Parathyroid adenoma (tissue), 2 donors: Measurements from ENCODE around the gene GHR.

Source experiments
- H2AFZ ChIP-seq: fragments of 300-600 bp; sonication (generic); one replicate; pipeline ENCODE4 v1.7.0; 2017; ENCODE audit warnings: antibody characterized with exemption, mild to moderate bottlenecking
- H3K27ac ChIP-seq: fragments of 300-600 bp; sonication (generic); one replicate; pipeline ENCODE4 v1.7.0; 2017
- H3K27me3 ChIP-seq: fragments of 300-600 bp; sonication (generic); one replicate; pipeline ENCODE4 v1.7.0; 2017; ENCODE audit warnings: low read length; ENCODE audit not compliant: control insufficient read depth, insufficient read depth
- H3K36me3 ChIP-seq: fragments of 300-600 bp; sonication (generic); one replicate; pipeline ENCODE4 v1.7.0; 2017; ENCODE audit warnings: low read length; ENCODE audit not compliant: control insufficient read depth, insufficient read depth
- H3K4me1 ChIP-seq: fragments of 300-600 bp; sonication (generic); one replicate; pipeline ENCODE4 v1.7.0; 2017; ENCODE audit warnings: control low read depth
- H3K4me2 ChIP-seq: fragments of 300-600 bp; sonication (generic); one replicate; pipeline ENCODE4 v1.7.0; 2017; ENCODE audit warnings: low read length
- H3K4me3 ChIP-seq: fragments of 300-600 bp; sonication (generic); one replicate; pipeline ENCODE4 v1.7.0; 2017; ENCODE audit warnings: low read depth, low read length
- H3K79me2 ChIP-seq: fragments of 300-600 bp; sonication (generic); one replicate; pipeline ENCODE4 v1.7.0; 2017; ENCODE audit warnings: control low read depth
- H3K9ac ChIP-seq: fragments of 300-600 bp; sonication (generic); one replicate; pipeline ENCODE4 v1.7.0; 2017; ENCODE audit warnings: mild to moderate bottlenecking
- H3K9me3 ChIP-seq: fragments of 300-600 bp; sonication (generic); one replicate; pipeline ENCODE4 v1.7.0; 2017; ENCODE audit warnings: low read length; ENCODE audit not compliant: control insufficient read depth
- CTCF ChIP-seq: fragments of 300-600 bp; sonication (generic); IDR thresholded peaks from one replicate; pipeline ENCODE4 v1.7.0; 2017; ENCODE audit warnings: antibody characterized with exemption, mild to moderate bottlenecking
- donor health status: primary hyperparathyroidism.

The GHR gene

GRCh38 chr5:42502613-42503470, 79.6 kb downstream of the GHR start:
- no peaks in the 10 kb centered on the region for H3K27me3 ChIP-seq
- no peak overlapping the region for H3K4me3 ChIP-seq
- no peak overlapping the region for H3K4me2 ChIP-seq
- TF ChIP-seq CTCF = no peak
- H3K4me1 ChIP-seq = no peaks in the 10 kb centered on the region
- H3K9me3 ChIP-seq = no peaks in the 10 kb centered on the region
- no peak overlapping the region for H3K27ac ChIP-seq
- H3K79me2 ChIP-seq = no peaks in the 10 kb centered on the region
- no peak overlapping the region for H3K9ac ChIP-seq
- no peak overlapping the region for H2AFZ ChIP-seq
- H3K36me3 ChIP-seq = no peaks in the 10 kb centered on the region

DNA sequence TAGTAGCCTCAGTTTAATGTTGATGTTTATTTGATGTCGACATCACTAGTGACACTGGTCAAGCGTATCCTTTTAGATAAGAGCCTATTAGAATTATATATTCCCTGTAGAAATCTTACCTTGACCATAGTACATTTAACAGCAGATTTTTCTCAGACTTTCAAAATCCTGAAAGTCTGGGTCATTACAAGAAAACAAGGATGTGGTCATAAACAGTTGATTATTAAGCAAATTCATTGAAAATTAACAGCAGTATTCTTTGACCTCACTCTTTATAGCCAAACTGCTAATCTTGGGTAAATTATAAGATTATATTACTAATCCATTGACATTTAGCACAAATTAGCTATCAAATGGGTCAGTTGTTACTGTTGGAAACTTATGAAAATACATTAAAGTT, 83.4 kb downstream of the GHR start:
- no peak for TF ChIP-seq CTCF
- Histone ChIP-seq H3K4me3 (no peak overlapping the region), H3K36me3 (no peaks in the 10 kb centered on the region), H3K27me3 (no peaks in the 10 kb centered on the region), H3K79me2 (peaks cover 2% of the 10 kb centered on the region), H3K9ac (no peak overlapping the region), H3K9me3 (no peaks in the 10 kb centered on the region), H2AFZ (no peak overlapping the region), H3K27ac (no peak overlapping the region), H3K4me2 (no peak overlapping the region), H3K4me1 (no peaks in the 10 kb centered on the region)

- Histone ChIP-seq H3K27me3 (no peaks in the 10 kb centered on the region), H3K36me3 (no peaks in the 10 kb centered on the region), H3K4me3 (no peak overlapping the region), H3K4me2 (no peak overlapping the region), H3K9ac (no peak overlapping the region), H3K27ac (no peak overlapping the region), H3K79me2 (peaks cover 2% of the 10 kb centered on the region), H3K9me3 (no peaks in the 10 kb centered on the region), H2AFZ (no peak overlapping the region), H3K4me1 (no peaks in the 10 kb centered on the region)
- no peak for TF ChIP-seq CTCF
These were observed 84.3 kb downstream of the GHR start for GRCh38 chr5:42507451-42508097.

- no peak for TF ChIP-seq CTCF
- no peak overlapping the region for H3K9ac ChIP-seq
- no peak overlapping the region for H3K4me2 ChIP-seq
- H3K4me1 ChIP-seq = peaks cover 7% of the 10 kb centered on the region
- no peak overlapping the region for H3K4me3 ChIP-seq
- no peaks in the 10 kb centered on the region for H3K27me3 ChIP-seq
- peaks cover 7% of the 10 kb centered on the region for H3K79me2 ChIP-seq
- H3K36me3 ChIP-seq = no peaks in the 10 kb centered on the region
- H2AFZ ChIP-seq = no peak overlapping the region
- H3K27ac ChIP-seq = no peak overlapping the region
- no peaks in the 10 kb centered on the region for H3K9me3 ChIP-seq
These were observed 90.0 kb downstream of the GHR start for GRCh38 chr5:42513246-42513645.
